ENCODE results near the gene SST. TPM values are rescaled to one million over a fixed set of nuclear protein-coding genes. Genes with fewer than 3 reads are reported as not detected.

The SST gene
- total and polyA plus RNA-seq, 2 of the 13 experiments (the other 11 are each of a cell fraction or from before 2014, with no cell fraction given), result not detected

DNA sequence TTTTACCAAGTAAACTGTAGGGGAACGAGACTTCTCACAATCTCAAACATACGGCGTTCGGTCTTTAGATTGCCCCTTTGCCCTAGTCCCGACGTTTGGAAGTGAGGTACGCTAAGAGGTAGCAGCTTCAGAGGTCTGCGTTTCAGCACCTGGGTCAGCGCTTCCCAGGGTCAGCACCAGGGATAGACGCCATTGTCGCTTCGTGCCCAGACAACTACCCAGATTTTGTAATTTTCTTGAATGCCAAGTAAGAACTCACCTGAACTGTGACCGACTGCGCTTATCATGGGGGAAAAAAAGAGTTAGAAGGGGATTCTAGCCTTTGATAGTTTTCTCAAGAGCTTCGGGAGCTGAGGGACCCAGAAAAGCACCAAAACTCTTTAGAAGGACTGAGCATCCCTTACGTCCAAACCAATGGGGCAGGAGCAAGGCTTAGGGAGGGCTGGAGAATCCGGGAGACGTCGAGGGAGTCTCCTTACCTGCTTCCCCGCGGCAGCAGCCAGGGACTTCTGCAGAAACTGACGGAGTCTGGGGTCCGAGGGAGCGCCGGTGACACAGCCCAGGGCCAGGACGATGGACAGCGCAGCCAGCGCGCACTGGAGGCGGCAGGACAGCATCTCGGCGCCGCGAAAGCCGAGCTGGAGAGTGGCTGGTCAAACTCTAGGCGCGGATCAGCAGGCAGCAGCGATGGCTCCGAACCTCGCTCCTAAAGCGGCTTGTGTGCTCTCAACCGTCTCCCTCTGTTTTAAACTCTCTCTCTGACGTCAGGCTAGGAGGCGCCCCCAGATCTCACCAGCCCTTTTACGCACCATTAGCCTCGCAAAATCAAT is at the start of gene SST (continued):
- no peak for TF ChIP-seq KAT7 (CRISPR knock-in tag; IDR thresholded peaks at IDR 0.05; ENCODE audit: borderline replicate concordance)
- peak; percentile 99 for TF ChIP-seq ETV6 (CRISPR knock-in tag; conservative IDR thresholded peaks at IDR 0.05)
- peak; percentile 72; the same call in 1 of the 2 replicates for TF ChIP-seq ZBTB7A (CRISPR knock-in tag; IDR thresholded peaks at IDR 0.05)
- TF ChIP-seq ZNF766 (CRISPR knock-in tag; IDR thresholded peaks at IDR 0.05; ENCODE audit: borderline replicate concordance), result peak; percentile 96
- TF ChIP-seq ZFP36L1 (CRISPR knock-in tag; IDR thresholded peaks at IDR 0.05), result 0 out of 2 replicates have a peak, but pooled peaks have one; percentile 36
- no peak for TF ChIP-seq NFIB (CRISPR knock-in tag; IDR thresholded peaks at IDR 0.05; ENCODE audit: borderline replicate concordance)
- TF ChIP-seq MED13 (CRISPR knock-in tag; IDR thresholded peaks at IDR 0.05), result peak; percentile 97
- no peak for TF ChIP-seq ZNF10 (CRISPR knock-in tag; IDR thresholded peaks at IDR 0.05; ENCODE audit: borderline replicate concordance, low read depth)
- no peak for TF ChIP-seq CBX2 (IDR thresholded peaks at IDR 0.05; ENCODE audit: low read depth, low read length)
- TF ChIP-seq CBX2 (CRISPR knock-in tag; IDR thresholded peaks at IDR 0.05; ENCODE audit: low read depth), result no peak
- TF ChIP-seq, protein P1, sequence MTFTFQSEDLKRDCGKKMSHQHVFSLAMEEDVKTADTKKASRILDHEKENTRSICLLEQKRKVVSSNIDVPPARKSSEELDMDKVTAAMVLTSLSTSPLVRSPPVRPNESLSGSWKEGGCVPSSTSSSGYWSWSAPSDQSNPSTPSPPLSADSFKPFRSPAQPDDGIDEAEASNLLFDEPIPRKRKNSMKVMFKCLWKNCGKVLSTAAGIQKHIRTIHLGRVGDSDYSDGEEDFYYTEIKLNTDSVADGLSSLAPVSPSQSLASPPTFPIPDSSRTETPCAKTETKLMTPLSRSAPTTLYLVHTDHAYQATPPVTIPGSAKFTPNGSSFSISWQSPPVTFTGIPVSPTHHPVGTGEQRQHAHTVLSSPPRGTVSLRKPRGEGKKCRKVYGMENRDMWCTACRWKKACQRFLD (CRISPR knock-in tag; IDR thresholded peaks at IDR 0.05; ENCODE audit: borderline replicate concordance), result peak; percentile 87; the same call in 1 of the 2 replicates
- TF ChIP-seq ZFY (CRISPR knock-in tag; IDR thresholded peaks at IDR 0.05), result peak; percentile 64
- 0 out of 2 replicates have a peak, but pooled peaks have one; percentile 30 for TF ChIP-seq KDM1A (CRISPR knock-in tag; IDR thresholded peaks at IDR 0.05)
- no peak for TF ChIP-seq REL (CRISPR knock-in tag; conservative IDR thresholded peaks at IDR 0.05)
- no peak for TF ChIP-seq POLR2A (IDR thresholded peaks at IDR 0.05; ENCODE audit: insufficient read depth in 1 of 2, low read depth in 2 of 2, low read length in 2 of 2)
- no peak for TF ChIP-seq ZMYM2 (CRISPR knock-in tag; IDR thresholded peaks at IDR 0.05)
- peak; percentile 96 for TF ChIP-seq ZBTB10 (CRISPR knock-in tag; IDR thresholded peaks at IDR 0.05; ENCODE audit: borderline replicate concordance)
- peak; percentile 77 for TF ChIP-seq THAP11 (CRISPR knock-in tag; IDR thresholded peaks at IDR 0.05)
- TF ChIP-seq, protein P2, sequence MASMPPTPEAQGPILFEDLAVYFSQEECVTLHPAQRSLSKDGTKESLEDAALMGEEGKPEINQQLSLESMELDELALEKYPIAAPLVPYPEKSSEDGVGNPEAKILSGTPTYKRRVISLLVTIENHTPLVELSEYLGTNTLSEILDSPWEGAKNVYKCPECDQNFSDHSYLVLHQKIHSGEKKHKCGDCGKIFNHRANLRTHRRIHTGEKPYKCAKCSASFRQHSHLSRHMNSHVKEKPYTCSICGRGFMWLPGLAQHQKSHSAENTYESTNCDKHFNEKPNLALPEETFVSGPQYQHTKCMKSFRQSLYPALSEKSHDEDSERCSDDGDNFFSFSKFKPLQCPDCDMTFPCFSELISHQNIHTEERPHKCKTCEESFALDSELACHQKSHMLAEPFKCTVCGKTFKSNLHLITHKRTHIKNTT (CRISPR knock-in tag; IDR thresholded peaks at IDR 0.05), result no peak
- TF ChIP-seq ZNF180 (CRISPR knock-in tag; IDR thresholded peaks at IDR 0.05; ENCODE audit: borderline replicate concordance, low read depth), result peak; percentile 90; the same call in 1 of the 2 replicates
- TF ChIP-seq TP53 (CRISPR knock-in tag; conservative IDR thresholded peaks at IDR 0.05), result peak; percentile 94
- no peak for TF ChIP-seq SMAD1 (CRISPR knock-in tag; IDR thresholded peaks at IDR 0.05; ENCODE audit: borderline replicate concordance, low read depth)
- peak; percentile 65; the same call in 1 of the 2 replicates for TF ChIP-seq ZNF605 (CRISPR knock-in tag; IDR thresholded peaks at IDR 0.05)
- no peak for TF ChIP-seq NBN (conservative IDR thresholded peaks at IDR 0.05)
- TF ChIP-seq ZKSCAN1 (IDR thresholded peaks at IDR 0.05; ENCODE audit: low read length), result no peak
- TF ChIP-seq SMARCC2 (IDR thresholded peaks at IDR 0.05), result no peak

All from HepG2 (cell line).